Measurements from ENCODE around the gene HHIPL1.

- TF ChIP-seq CTCF (conservative IDR thresholded peaks at IDR 0.05; ENCODE audit: low read depth, low read length) (no peak), EZH2 (IDR thresholded peaks at IDR 0.05; ENCODE audit: borderline replicate concordance, low read depth, low read length, poor library complexity, severe bottlenecking) (no peak)
These were observed 22.9 kb downstream of the HHIPL1 start for GRCh38 chr14:99667821-99668220.

Data from A673 (cell line).